Measurements from ENCODE around the gene LAMB1. TPM values are rescaled to one million over a fixed set of nuclear protein-coding genes. Genes with fewer than 3 reads are reported as not detected.
A peak's percentile ranks its signal among the peaks of the same experiment; 100 is the strongest.

Gene LAMB1
- total and polyA plus RNA-seq, 2 of the 13 experiments (the other 11 are each of a cell fraction or from before 2014, with no cell fraction given), result 109 to 124 TPM

DNA sequence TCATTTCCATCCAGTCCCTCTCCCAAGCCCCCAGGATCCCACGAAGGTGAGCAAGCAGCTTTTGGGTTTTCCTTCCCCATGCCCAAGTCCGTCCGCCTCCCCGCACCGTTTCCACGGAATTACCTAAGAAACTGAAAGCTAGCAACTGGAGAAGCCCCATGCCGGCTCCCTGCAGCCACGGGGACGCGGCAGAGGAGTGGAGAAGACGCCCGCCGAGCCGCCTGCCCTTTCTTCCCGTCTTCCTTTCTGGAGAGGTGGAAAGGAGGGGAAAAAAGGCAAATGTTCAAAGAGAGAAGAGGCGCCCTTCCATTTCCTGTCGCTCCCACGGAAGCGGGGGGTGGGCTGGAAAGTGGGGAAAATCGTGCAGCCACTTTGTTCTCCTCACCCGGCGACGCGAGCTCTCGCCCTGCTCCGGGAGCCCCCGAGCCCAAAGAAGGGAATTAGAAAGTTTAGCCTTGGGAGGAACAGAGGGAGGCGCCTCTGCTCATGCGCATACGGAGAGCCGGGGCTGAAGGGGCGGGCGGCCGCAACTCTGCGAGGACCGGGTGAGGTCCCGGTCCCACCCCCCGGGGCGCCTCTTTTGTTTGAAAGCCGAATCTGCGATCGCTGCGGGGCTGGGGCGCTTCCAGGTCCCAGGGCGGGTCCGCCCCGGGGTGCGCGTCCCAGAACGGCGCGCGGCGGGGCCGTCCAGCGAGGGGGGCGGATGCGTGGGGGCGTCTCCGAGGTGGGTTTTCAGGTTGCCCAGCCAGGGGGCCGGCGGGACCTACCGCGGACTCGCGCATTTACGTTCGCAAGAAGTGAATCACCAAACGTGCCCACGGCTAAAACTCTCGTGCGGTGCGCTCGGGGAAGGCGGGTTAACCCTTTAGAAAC is at the start of gene LAMB1 (continued):
- TF ChIP-seq MBNL3 (CRISPR knock-in tag; conservative IDR thresholded peaks at IDR 0.05), result no peak
- TF ChIP-seq DMAP1 (CRISPR knock-in tag; IDR thresholded peaks at IDR 0.05), result 0 out of 2 replicates have a peak, but pooled peaks have one; percentile 6
- 0 out of 2 replicates have a peak, but pooled peaks have one; percentile 14 for TF ChIP-seq SP4 (CRISPR knock-in tag; IDR thresholded peaks at IDR 0.05)
- TF ChIP-seq, protein P1, sequence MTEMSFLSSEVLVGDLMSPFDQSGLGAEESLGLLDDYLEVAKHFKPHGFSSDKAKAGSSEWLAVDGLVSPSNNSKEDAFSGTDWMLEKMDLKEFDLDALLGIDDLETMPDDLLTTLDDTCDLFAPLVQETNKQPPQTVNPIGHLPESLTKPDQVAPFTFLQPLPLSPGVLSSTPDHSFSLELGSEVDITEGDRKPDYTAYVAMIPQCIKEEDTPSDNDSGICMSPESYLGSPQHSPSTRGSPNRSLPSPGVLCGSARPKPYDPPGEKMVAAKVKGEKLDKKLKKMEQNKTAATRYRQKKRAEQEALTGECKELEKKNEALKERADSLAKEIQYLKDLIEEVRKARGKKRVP (CRISPR knock-in tag; IDR thresholded peaks at IDR 0.05), result 0 out of 4 replicates have a peak, but pooled peaks of 1 of the 2 experiments have one; percentile 37
- TF ChIP-seq ZBTB14 (CRISPR knock-in tag; IDR thresholded peaks at IDR 0.05), result 0 out of 2 replicates have a peak, but pooled peaks have one; percentile 24
- TF ChIP-seq CREB3 (CRISPR knock-in tag; IDR thresholded peaks at IDR 0.05), result peak; percentile 75; the same call in 1 of the 2 replicates
- peak; percentile 56 for TF ChIP-seq SAP130 (CRISPR knock-in tag; IDR thresholded peaks at IDR 0.05; ENCODE audit: low read depth)
- TF ChIP-seq PHF8 (CRISPR knock-in tag; IDR thresholded peaks at IDR 0.05), result peak; percentile 64; the same call in 1 of the 2 replicates
- peak; percentile 34; the same call in 1 of the 2 replicates for TF ChIP-seq PAXIP1 (CRISPR knock-in tag; conservative IDR thresholded peaks at IDR 0.05)
- TF ChIP-seq BHLHE40 (IDR thresholded peaks at IDR 0.05; ENCODE audit: low read length), result peak; percentile 62; the same call in 1 of the 2 replicates
- peak; percentile 59 for TF ChIP-seq HDAC1 (CRISPR knock-in tag; IDR thresholded peaks at IDR 0.05)
- 0 out of 2 replicates have a peak, but pooled peaks have one; percentile 21 for TF ChIP-seq PHF20 (CRISPR knock-in tag; IDR thresholded peaks at IDR 0.05)
- 0 out of 2 replicates have a peak, but pooled peaks have one; percentile 5 for TF ChIP-seq MAX (IDR thresholded peaks at IDR 0.05)
- 0 out of 2 replicates have a peak, but pooled peaks have one; percentile 21 for TF ChIP-seq ZNF546 (CRISPR knock-in tag; conservative IDR thresholded peaks at IDR 0.05)
- peak; percentile 48; the same call in 1 of the 2 replicates for TF ChIP-seq MYPOP (CRISPR knock-in tag; IDR thresholded peaks at IDR 0.05)
- TF ChIP-seq SNAI1 (CRISPR knock-in tag; IDR thresholded peaks at IDR 0.05; ENCODE audit: borderline replicate concordance), result 0 out of 2 replicates have a peak, but pooled peaks have one; percentile 47

Measured in HepG2 (cell line).